GM23338 (cell line): ENCODE measurements around the gene APOL6. TPM values are rescaled to one million over a fixed set of nuclear protein-coding genes. Genes with fewer than 3 reads are reported as not detected.

ENCODE experiments used
- ATAC-seq: fragments of 200-7000 bp; cut with Tn5 transposase; 3 replicates; pipeline ENCODE4 v1.9.1; 2020
- DNase-seq: peaks from one replicate; pipeline ENCODE4 v3.0.0-alpha.2; 2015; ENCODE audit warnings: low spot score
- H2AFZ ChIP-seq: fragments of 200-600 bp; sonication (generic); 2 replicates; pipeline ENCODE4 v1.8.0; 2016; ENCODE audit warnings: antibody characterized with exemption, mild to moderate bottlenecking, moderate library complexity
- H3F3A ChIP-seq: fragments of 200-600 bp; sonication (generic); replicated peaks from 2 replicates; pipeline ENCODE4 v1.8.0; 2017; ENCODE audit warnings: antibody characterized with exemption, mixed run types, low read depth
- H3K27ac ChIP-seq: fragments of 200-600 bp; sonication (generic); 2 replicates; pipeline ENCODE4 v1.6.1; 2016; ENCODE audit warnings: low read depth
- H3K27me3 ChIP-seq: fragments of 200-600 bp; sonication (generic); 2 replicates; pipeline ENCODE4 v1.8.0; 2016; ENCODE audit warnings: mild to moderate bottlenecking, mixed run types, moderate library complexity; ENCODE audit not compliant: insufficient read depth
- H3K36me3 ChIP-seq: fragments of 200-600 bp; sonication (generic); 2 replicates; pipeline ENCODE4 v1.8.0; 2016; ENCODE audit warnings: mild to moderate bottlenecking; ENCODE audit not compliant: insufficient read depth
- H3K4me1 ChIP-seq: fragments of 200-600 bp; sonication (generic); 2 replicates; pipeline ENCODE4 v1.8.0; 2016; ENCODE audit warnings: mild to moderate bottlenecking, moderate library complexity; ENCODE audit not compliant: insufficient read depth
- H3K4me2 ChIP-seq: fragments of 200-600 bp; sonication (generic); 2 replicates; pipeline ENCODE4 v1.7.1; 2017; ENCODE audit warnings: mixed run types
- H3K4me3 ChIP-seq: fragments of 200-600 bp; sonication (generic); 2 replicates; pipeline ENCODE4 v1.6.1; 2016; ENCODE audit warnings: mixed run types
- H3K79me2 ChIP-seq: fragments of 200-600 bp; sonication (generic); replicated peaks from 2 replicates; pipeline ENCODE4 v1.8.0; 2017; ENCODE audit warnings: mild to moderate bottlenecking; ENCODE audit not compliant: insufficient read depth
- H3K9me2 ChIP-seq: fragments of 200-600 bp; sonication (generic); 2 replicates; pipeline ENCODE4 v1.8.0; 2017; ENCODE audit not compliant: insufficient read depth
- H4K20me1 ChIP-seq: fragments of 200-600 bp; sonication (generic); replicated peaks from 2 replicates; pipeline ENCODE4 v1.8.0; 2017; ENCODE audit warnings: mild to moderate bottlenecking; ENCODE audit not compliant: insufficient read depth
- H3K27ac Mint-ChIP-seq: 2 replicates; pipeline ENCODE4 v1.8.0; 2020; ENCODE audit warnings: inconsistent platforms, mild to moderate bottlenecking, moderate library complexity, mixed read lengths
- H3K27me3 Mint-ChIP-seq: 3 replicates; pipeline ENCODE4 v1.8.0; 2022; ENCODE audit warnings: low read depth, mild to moderate bottlenecking, moderate library complexity, mixed read lengths, inconsistent platforms; ENCODE audit not compliant: insufficient read depth, poor library complexity
- H3K36me3 Mint-ChIP-seq: 3 replicates; pipeline ENCODE4 v1.8.0; 2021; ENCODE audit warnings: low read depth, mild to moderate bottlenecking, inconsistent platforms, moderate library complexity, mixed read lengths
- H3K4me1 Mint-ChIP-seq: 3 replicates; pipeline ENCODE4 v1.8.0; 2020; ENCODE audit warnings: mild to moderate bottlenecking, inconsistent platforms, mixed read lengths
- H3K4me3 Mint-ChIP-seq: 3 replicates; pipeline ENCODE4 v1.8.0; 2021; ENCODE audit warnings: moderate library complexity, mild to moderate bottlenecking, inconsistent platforms, mixed read lengths
- H3K9me3 Mint-ChIP-seq: 3 replicates; pipeline ENCODE4 v1.8.0; 2020; ENCODE audit warnings: moderate library complexity, mild to moderate bottlenecking, inconsistent platforms, mixed read lengths
- CTCF ChIP-seq, 2 experiments: fragments of 200-600 bp in 1 of 2; sonication (generic) in 1 of 2; conservative IDR thresholded peaks; 2 replicates each; pipeline versions ENCODE4 v1.5.1 to v1.6.1; 2016 to 2017; ENCODE audit warnings: antibody characterized with exemption in 2 of 2, low read depth in 2 of 2, mild to moderate bottlenecking in 2 of 2, moderate library complexity in 1 of 2
- ETS1 ChIP-seq: IDR thresholded peaks from 2 replicates; pipeline ENCODE4 v1.6.1; 2016; ENCODE audit warnings: antibody characterized with exemption
- EZH2 ChIP-seq: fragments of 200-600 bp; sonication (generic); IDR thresholded peaks from one replicate; pipeline ENCODE4 v1.8.0; 2017; ENCODE audit warnings: antibody characterized with exemption, mild to moderate bottlenecking, low read depth; ENCODE audit not compliant: unreplicated experiment
- JUNB ChIP-seq: IDR thresholded peaks from one replicate; pipeline ENCODE4 v1.6.1; 2016; ENCODE audit warnings: antibody characterized with exemption; ENCODE audit not compliant: unreplicated experiment
- REST ChIP-seq: IDR thresholded peaks from one replicate; pipeline ENCODE4 v1.6.1; 2018; ENCODE audit warnings: antibody characterized with exemption; ENCODE audit not compliant: unreplicated experiment
- STAT1 ChIP-seq: IDR thresholded peaks from one replicate; pipeline ENCODE4 v1.6.1; 2016; ENCODE audit warnings: antibody characterized with exemption; ENCODE audit not compliant: unreplicated experiment
- ZNF462 ChIP-seq: fragments of 250-450 bp; sonication (Bioruptor Pico); IDR thresholded peaks from 2 replicates; pipeline ENCODE4 v1.5.0; 2020; ENCODE audit warnings: mild to moderate bottlenecking, moderate library complexity
- polyA plus RNA-seq: library from polyadenylated mRNA; unstranded; fragments of >200 nt; fragmentation: Nextera tagmentation; extraction: Ambion mirVana; gene quantifications from 2 replicates; pipeline ENCODE4 v1.2.1, GENCODE V29; 2016
- total RNA-seq: library from RNA; depleted of rRNA; stranded (reverse); fragments of >200 nt; shearing (Covaris generic); gene quantifications from 2 replicates; pipeline ENCODE4 v1.2.3, GENCODE V29; 2014

The APOL6 gene
- total and polyA plus RNA-seq, 2 experiments from 2014 or later, result 0.10 to 0.14 TPM

- no peak for TF ChIP-seq ETS1
- no peak for TF ChIP-seq STAT1
- no peak for TF ChIP-seq REST
- TF ChIP-seq JUNB, result no peak
These were observed 37.5 kb upstream of the APOL6 start (continued) for GRCh38 chr22:35610741-35611140.

- no peak for TF ChIP-seq ZNF462 (CRISPR knock-in tag)
- no peak for TF ChIP-seq EZH2
- TF ChIP-seq CTCF (conservative IDR thresholded peaks at IDR 0.05; ENCODE audit: low read depth in 2 of 2), result no peak
- TF ChIP-seq STAT1, result no peak
- Histone ChIP-seq H3K36me3 (no peaks in the 10 kb centered on the region), H3K4me3 (no peak overlapping the region), H3K79me2 (no peaks in the 10 kb centered on the region), H3K9me2 (no peaks in the 10 kb centered on the region), H3F3A (no peaks in the 10 kb centered on the region), H3K4me2 (no peak overlapping the region), H4K20me1 (no peaks in the 10 kb centered on the region), H3K4me1 (no peaks in the 10 kb centered on the region), H3K27me3 (no peaks in the 10 kb centered on the region), H3K27ac (no peak overlapping the region), H2AFZ (no peak overlapping the region)
- Mint-ChIP-seq H3K36me3 (no peaks in the 10 kb centered on the region), H3K4me1 (peaks cover 4% of the 10 kb centered on the region), H3K4me3 (no peak overlapping the region), H3K27ac (no peak overlapping the region), H3K27me3 (peaks cover 10% of the 10 kb centered on the region), H3K9me3 (no peaks in the 10 kb centered on the region)
- ATAC-seq (no peak), DNase-seq (no peak)
These were observed 36.9 kb upstream of the APOL6 start for GRCh38 chr22:35611200-35611890.
